Activated CD8-positive, alpha-beta memory T cell treated with anti-CD3 and anti-CD28 coated beads, Interleukin-2, amount 50 U/mL, for 24 hours (primary cell): Measurements from ENCODE around the gene GPBP1L1.
"Not testable (repeated sequence)": the region's sequence is repeated elsewhere in the genome, so short reads cannot be mapped to it uniquely, and the experiment has no call there.

Source experiments
- DNase-seq: peaks from one replicate; pipeline ENCODE4 v3.0.0-alpha.2; 2020; ENCODE audit errors: extremely low read depth

GPBP1L1 gene

DNA sequence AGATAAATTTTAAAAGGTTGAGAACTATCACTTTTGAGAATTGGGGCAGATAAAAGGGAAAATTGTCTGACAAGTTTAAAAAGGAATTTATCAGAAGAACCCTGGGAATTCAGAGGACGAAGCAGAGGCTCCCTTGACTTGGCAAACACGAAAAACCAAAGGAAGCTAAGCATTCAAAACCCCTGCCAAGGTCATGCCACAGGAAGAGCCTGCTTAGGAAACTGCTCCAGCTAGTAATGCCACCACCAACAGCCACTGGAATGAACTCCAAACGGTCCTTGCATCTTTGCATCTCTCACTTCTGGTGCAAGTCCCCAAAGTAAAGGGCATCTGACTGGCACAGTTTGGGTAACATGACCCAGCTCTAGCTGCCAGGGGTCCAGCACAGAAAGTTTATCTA is 7.2 kb downstream of the GPBP1L1 start:
- DNase-seq: no peak

GRCh38 chr1:45678489-45678888 is 7.8 kb downstream of the GPBP1L1 start:
- no peak for DNase-seq

DNA sequence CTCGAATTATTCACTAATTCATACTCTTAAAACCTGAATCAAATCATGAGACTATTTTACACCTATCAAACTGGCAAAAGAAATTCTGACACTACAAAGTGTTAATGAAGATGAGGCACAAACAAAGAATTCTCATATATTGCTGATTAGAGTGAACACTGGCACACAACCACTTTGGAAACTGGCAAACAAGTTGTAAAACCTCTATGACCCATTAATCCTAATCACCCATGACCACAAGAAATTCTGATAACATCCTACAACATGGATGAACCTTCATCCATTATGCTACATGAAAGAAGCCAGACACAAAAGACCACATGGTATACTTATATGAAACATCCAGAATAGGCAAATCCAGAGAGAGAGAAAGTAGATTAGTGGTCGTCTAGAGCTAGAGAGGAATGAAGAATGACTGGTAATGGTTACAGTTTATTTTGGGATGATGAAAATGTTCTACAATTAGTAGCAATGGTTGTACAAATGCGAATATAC is 8.5 kb downstream of the GPBP1L1 start:
- no peak for DNase-seq

DNA sequence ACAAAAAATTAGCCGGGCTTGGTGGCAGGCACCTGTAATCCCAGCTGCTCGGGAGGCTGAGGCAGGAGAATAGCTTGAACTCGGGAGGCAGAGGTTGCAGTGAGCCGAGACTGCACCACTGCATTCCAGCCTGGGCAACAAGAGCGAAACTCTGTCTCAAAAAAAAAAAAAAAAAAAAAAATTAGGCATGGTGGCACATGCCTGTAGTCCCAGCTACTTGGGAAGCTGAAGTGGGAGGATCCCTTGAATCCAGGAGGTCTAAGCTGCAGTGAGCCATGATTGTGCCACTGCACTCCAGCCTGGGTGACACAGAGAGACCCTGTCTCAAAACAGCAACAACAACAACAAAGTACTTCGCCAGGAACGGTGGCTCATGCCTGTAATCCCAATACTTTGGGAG is 9.8 kb downstream of the GPBP1L1 start:
- not testable (repeated sequence) for DNase-seq

DNA sequence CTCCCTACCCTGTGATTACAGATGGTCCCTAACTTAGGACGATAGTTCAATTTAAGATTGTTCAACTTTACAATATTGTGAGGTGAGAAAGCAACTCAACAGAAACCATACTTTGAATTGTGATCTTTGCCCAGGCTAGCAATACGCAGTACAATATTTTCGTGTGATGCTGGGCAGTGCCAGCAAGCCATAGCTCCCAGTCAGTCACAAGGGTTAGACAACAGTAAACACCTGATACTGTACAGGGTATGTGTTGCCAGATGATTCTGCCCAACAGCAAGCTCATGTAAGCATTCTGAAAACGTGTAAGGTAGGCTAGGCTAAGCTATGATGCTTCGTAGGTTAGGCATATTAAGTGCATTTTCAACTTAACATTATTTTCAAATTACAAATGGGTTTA is 11.9 kb downstream of the GPBP1L1 start:
- no peak for DNase-seq

GRCh38 chr1:45673956-45674355 is 12.4 kb downstream of the GPBP1L1 start:
- no peak for DNase-seq

- DNase-seq: no peak
These were observed 16.3 kb downstream of the GPBP1L1 start for GRCh38 chr1:45669859-45670655.

DNA sequence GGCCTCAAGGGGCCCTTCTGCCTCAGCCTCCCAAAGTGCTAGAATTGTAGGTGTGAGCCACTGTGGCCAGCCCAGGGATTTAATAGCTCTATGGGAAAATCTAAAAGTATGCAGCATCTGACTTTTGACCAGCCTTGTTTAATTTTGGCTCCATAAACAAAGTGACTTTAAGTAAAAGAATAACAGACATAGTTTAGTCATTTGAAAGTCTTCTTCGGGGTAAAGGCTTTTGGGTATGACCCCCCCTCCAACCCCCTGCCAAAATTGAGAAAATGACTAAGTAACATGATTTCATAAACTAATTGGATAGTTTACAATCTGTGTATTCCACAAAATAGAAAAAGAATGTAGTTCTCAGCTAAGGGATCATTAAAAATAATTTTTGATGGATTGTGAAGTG is 17.0 kb downstream of the GPBP1L1 start:
- DNase-seq: no peak

DNA sequence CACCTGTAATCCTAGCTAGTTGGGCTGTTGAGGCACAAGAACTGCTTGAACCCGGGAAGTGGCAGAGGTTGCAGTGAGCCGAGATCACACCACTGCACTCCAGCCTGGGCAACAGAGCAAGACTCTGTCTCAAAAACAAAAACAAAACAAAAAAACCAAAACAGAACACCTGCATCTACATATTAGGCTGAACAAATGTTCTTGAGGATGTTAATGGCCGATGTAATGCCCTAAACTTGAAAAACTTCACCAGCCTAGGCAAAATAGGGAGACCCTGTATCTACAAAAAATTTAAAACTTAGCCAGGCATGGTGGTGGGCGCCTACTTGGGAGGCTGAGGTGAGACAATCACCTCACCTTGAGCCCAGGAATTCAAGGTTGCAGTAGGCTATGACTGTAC is 17.8 kb downstream of the GPBP1L1 start:
- no peak for DNase-seq

DNA sequence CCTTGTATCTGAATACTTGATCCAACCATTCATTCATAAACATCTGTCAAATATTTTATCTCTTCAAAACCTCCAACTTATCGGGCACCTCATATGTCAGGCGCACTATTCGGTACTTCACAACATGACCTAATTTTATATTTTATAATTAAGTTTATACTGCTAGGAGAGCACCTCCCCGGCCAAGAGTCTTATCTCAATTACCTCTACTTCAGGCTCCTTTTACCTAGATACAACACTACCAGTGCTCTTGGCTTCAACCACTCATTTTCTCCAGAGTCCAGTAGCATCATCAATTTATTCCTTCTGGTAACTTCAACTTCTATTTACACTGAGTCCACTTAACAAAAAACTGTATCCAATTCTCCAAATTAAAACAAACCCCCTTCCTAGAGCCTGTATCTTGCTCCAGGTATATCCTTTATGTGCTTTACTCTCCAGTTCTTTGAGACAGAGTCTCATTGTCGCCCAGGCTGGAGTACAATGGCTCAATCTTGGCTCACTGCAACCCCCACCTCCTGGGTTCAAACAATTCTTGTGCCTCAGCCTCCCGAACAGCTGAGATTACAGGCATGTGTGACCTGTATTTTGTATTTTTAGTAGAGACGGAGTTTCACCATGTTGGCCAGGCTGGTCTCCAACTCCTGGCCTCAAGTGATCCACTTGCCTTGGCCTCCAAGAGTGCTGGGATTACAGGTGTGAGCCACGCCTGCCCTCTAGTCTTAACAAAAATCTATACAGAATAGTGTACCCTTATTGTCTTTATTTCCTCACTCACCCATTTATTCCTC is 18.8 kb downstream of the GPBP1L1 start:
- DNase-seq: no peak

DNA sequence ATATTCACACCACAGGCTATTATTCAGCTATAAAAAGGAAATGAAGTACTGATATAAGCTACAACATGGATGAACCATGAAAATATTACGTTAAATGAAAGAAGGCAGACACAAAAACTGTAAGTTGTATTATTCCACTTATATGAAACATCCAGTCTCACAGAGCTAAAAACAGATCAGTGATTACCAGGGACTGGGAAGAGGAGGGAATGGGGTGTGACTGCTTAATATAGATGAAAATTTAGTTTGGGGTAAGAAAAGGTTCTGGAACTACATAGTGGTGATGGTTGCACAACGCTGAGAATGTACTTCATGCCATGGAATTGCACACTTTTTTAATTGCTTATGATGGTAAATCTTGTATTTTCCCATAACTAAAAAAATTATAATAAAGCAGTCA is 19.5 kb downstream of the GPBP1L1 start:
- no peak for DNase-seq

DNA sequence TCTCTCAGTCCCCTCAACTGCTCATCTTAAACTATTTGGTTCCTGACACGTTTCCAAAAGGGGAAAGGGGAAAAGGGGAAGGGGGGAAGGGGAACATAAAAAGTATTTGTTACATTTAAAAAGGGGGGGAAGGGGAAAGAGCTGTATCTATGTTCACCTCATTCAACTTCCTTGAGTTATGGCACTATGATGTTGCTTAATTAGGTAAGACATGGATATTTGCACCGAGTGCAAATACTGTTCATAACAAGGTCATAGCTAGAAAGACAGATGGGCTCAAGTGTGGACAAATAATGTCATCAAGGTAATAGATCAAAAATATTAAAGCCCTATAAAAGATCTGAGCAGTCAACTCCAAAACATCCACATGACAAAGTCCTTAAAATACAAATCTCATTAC is 26.0 kb downstream of the GPBP1L1 start:
- no peak for DNase-seq

DNA sequence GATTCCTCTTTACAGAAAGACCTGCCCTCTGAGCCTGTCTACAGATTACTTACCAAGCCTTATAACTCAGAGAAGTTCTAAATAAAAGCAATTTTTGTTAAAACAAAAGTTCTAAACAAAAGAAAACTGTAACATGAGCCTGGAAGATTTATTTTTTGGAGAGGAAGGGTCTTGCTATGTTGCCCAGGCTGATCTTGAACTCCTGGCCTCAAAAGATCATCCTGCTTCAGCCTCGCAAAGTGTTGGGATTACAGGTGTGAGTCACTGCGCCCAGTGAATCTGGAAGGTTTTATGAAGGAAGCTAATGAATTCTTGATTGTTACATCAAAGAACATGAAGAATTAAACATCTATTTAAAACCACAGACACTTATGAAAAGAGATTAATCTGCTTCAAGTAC is 27.1 kb downstream of the GPBP1L1 start:
- no peak for DNase-seq

GRCh38 chr1:45658171-45658570 is 28.2 kb downstream of the GPBP1L1 start:
- DNase-seq: no peak

- no peak for DNase-seq
These were observed 29.6 kb downstream of the GPBP1L1 start for GRCh38 chr1:45656573-45657226.

- DNase-seq: no peak
These were observed 31.6 kb downstream of the GPBP1L1 start for GRCh38 chr1:45654540-45655280.

GRCh38 chr1:45647248-45648021 is 38.9 kb downstream of the GPBP1L1 start:
- DNase-seq: no peak

DNA sequence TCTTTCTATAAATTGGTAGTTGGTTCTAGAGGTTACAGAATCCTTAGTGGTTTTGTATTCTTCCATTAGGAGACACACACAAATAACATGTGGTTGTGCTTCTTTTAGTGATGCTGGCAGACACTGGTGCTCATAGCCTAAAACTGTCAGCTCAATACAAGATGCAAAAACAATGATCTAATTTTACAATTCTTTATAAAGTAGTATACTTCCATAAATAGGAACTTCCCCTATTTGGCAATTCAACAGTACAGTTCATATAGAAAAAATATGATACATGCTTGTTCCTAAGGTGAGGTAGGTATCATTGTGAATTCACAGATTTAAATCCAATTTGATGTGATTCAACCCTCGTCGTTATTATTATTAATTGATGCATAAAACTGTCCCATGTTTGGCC is 41.7 kb downstream of the GPBP1L1 start:
- DNase-seq: no peak

DNA sequence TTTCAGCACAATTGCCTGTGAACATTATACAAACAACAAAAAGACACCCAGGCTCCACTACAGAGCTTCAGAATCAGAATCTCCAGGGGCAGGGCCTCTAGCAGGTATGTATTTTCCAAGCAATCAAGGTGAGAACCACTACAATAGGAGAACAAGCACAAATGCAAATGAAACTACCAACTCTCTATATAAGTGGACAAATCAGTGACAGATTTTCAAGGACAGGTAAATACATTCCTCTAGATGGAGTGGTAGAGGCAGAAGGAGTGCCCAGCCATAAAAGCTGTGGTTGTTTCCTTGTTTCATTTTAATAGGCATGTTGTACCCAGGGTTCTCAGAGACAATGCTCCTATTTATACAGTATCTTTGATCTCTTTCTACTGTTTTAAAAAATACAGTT is 42.4 kb downstream of the GPBP1L1 start:
- no peak for DNase-seq

- DNase-seq: no peak
These were observed 43.0 kb downstream of the GPBP1L1 start for GRCh38 chr1:45643321-45643720.

GRCh38 chr1:45640293-45640692 is 46.0 kb downstream of the GPBP1L1 start:
- DNase-seq: no peak
